Neural progenitor cell (in vitro differentiated cells): ENCODE measurements around the gene RAB25. TPM values are rescaled to one million over a fixed set of nuclear protein-coding genes. Genes with fewer than 3 reads are reported as not detected.
A peak's percentile ranks its signal among the peaks of the same experiment; 100 is the strongest.

Experiments
- DNase-seq: peaks from one replicate; pipeline ENCODE4 v3.0.0-alpha.2; 2016; ENCODE audit warnings: low spot score
- H2AFZ ChIP-seq: fragments of 200-600 bp; sonication (generic); replicated peaks from 2 replicates; pipeline ENCODE4 v1.6.1; 2016; ENCODE audit warnings: antibody characterized with exemption
- H3F3A ChIP-seq: fragments of 200-600 bp; sonication (generic); 2 replicates; pipeline ENCODE4 v1.6.1; 2016; ENCODE audit warnings: antibody characterized with exemption, low read depth
- H3K27ac ChIP-seq: fragments of 200-600 bp; sonication (generic); 2 replicates; pipeline ENCODE4 v1.5.1; 2016; ENCODE audit warnings: mild to moderate bottlenecking
- H3K27me3 ChIP-seq: fragments of 200-600 bp; sonication (generic); 2 replicates; pipeline ENCODE4 v1.6.1; 2016; ENCODE audit warnings: mild to moderate bottlenecking, moderate library complexity
- H3K36me3 ChIP-seq: fragments of 200-600 bp; sonication (generic); 2 replicates; pipeline ENCODE4 v1.5.1; 2016
- H3K4me1 ChIP-seq: fragments of 200-600 bp; sonication (generic); 2 replicates; pipeline ENCODE4 v1.6.1; 2016; ENCODE audit warnings: mixed run types
- H3K4me2 ChIP-seq: fragments of 200-600 bp; sonication (generic); 2 replicates; pipeline ENCODE4 v1.6.1; 2016
- H3K4me3 ChIP-seq: fragments of 200-600 bp; sonication (generic); 2 replicates; pipeline ENCODE4 v1.5.1; 2016
- H3K79me2 ChIP-seq: fragments of 200-600 bp; sonication (generic); 2 replicates; pipeline ENCODE4 v1.6.1; 2016; ENCODE audit warnings: low read depth
- H3K9ac ChIP-seq: fragments of 200-600 bp; sonication (generic); 2 replicates; pipeline ENCODE4 v1.6.1; 2016
- H3K9me3 ChIP-seq: fragments of 200-600 bp; sonication (generic); 2 replicates; pipeline ENCODE4 v1.5.1; 2016; ENCODE audit warnings: low read depth
- H4K20me1 ChIP-seq: fragments of 200-600 bp; sonication (generic); 2 replicates; pipeline ENCODE4 v1.6.1; 2016; ENCODE audit warnings: low read depth
- H3K27ac Mint-ChIP-seq: 3 replicates; pipeline ENCODE4 v1.8.0; 2021; ENCODE audit warnings: mixed read lengths
- H3K27me3 Mint-ChIP-seq: 2 replicates; pipeline ENCODE4 v1.8.0; 2022; ENCODE audit warnings: low read depth, mild to moderate bottlenecking, inconsistent platforms, moderate library complexity, mixed read lengths; ENCODE audit not compliant: insufficient read depth
- H3K36me3 Mint-ChIP-seq: 3 replicates; pipeline ENCODE4 v1.8.0; 2021; ENCODE audit warnings: mixed read lengths
- H3K4me1 Mint-ChIP-seq: 3 replicates; pipeline ENCODE4 v1.8.0; 2021; ENCODE audit warnings: mixed read lengths
- H3K4me3 Mint-ChIP-seq: 3 replicates; pipeline ENCODE4 v1.8.0; 2021; ENCODE audit warnings: mild to moderate bottlenecking, moderate library complexity, mixed read lengths
- H3K9me3 Mint-ChIP-seq: 3 replicates; pipeline ENCODE4 v1.8.0; 2020; ENCODE audit warnings: mixed read lengths
- EZH2 ChIP-seq: fragments of 200-600 bp; sonication (generic); IDR thresholded peaks from 2 replicates; pipeline ENCODE4 v1.6.1; 2017; ENCODE audit warnings: antibody characterized with exemption, mild to moderate bottlenecking, moderate library complexity
- EZH2phosphoT487 ChIP-seq: fragments of 200-600 bp; sonication (generic); IDR thresholded peaks from 2 replicates; pipeline ENCODE4 v1.6.1; 2017; ENCODE audit warnings: antibody characterized with exemption
- total RNA-seq: library from RNA; depleted of rRNA; stranded (reverse); fragments of >200 nt; gene quantifications from 2 replicates; pipeline ENCODE4 v1.2.3, GENCODE V29; 2015; ENCODE audit warnings: low replicate concordance
- TF ChIP-seq, protein P1 (sequence below): fragments of 200-600 bp; sonication (generic); IDR thresholded peaks from 2 replicates; pipeline ENCODE4 v1.5.1; 2017; ENCODE audit warnings: antibody characterized with exemption, mild to moderate bottlenecking

The RAB25 gene
- total RNA-seq, 1 donor from 2014 or later = 2.4 TPM

DNA sequence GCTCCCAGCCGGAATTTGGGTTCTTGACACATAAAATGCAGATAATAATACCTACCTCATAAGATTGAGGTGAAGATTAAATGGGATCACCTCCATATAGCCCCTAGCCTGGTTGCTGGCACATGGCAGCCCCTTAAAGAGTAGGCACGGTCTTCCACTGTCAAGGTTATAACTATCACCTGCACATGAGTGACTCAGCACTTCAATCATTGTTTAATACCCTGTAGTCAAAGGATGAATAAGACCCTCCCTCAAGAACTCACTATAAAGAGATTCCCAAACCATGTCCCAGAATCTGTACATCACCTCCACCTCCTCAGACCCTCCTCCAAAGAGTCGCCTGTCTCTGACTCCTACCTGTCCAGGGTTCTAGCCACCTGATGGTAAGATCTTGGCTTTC is 47.1 kb downstream of the RAB25 start:
- Histone ChIP-seq H2AFZ (no peak overlapping the region), H3K79me2 (peaks cover 38% of the 10 kb centered on the region), H3K9ac (no peak overlapping the region), H3K27ac (no peak overlapping the region), H3K36me3 (no peaks in the 10 kb centered on the region), H3K4me1 (peaks cover 37% of the 10 kb centered on the region), H4K20me1 (peaks cover 100% of the 10 kb centered on the region), H3F3A (peaks cover 43% of the 10 kb centered on the region), H3K27me3 (no peaks in the 10 kb centered on the region), H3K4me2 (no peak overlapping the region), H3K4me3 (no peak overlapping the region), H3K9me3 (no peaks in the 10 kb centered on the region)
- H3K4me3 Mint-ChIP-seq = no peak overlapping the region
- TF ChIP-seq EZH2 = no peak
- TF ChIP-seq, protein P1, sequence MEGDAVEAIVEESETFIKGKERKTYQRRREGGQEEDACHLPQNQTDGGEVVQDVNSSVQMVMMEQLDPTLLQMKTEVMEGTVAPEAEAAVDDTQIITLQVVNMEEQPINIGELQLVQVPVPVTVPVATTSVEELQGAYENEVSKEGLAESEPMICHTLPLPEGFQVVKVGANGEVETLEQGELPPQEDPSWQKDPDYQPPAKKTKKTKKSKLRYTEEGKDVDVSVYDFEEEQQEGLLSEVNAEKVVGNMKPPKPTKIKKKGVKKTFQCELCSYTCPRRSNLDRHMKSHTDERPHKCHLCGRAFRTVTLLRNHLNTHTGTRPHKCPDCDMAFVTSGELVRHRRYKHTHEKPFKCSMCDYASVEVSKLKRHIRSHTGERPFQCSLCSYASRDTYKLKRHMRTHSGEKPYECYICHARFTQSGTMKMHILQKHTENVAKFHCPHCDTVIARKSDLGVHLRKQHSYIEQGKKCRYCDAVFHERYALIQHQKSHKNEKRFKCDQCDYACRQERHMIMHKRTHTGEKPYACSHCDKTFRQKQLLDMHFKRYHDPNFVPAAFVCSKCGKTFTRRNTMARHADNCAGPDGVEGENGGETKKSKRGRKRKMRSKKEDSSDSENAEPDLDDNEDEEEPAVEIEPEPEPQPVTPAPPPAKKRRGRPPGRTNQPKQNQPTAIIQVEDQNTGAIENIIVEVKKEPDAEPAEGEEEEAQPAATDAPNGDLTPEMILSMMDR = no peak
- TF ChIP-seq EZH2phosphoT487 = no peak
- no peak overlapping the region for H3K27ac Mint-ChIP-seq
- no peak for DNase-seq
- peaks cover 11% of the 10 kb centered on the region for H3K36me3 Mint-ChIP-seq
- peaks cover 19% of the 10 kb centered on the region for H3K27me3 Mint-ChIP-seq
- no peaks in the 10 kb centered on the region for H3K9me3 Mint-ChIP-seq
- H3K4me1 Mint-ChIP-seq = peaks cover 60% of the 10 kb centered on the region

DNA sequence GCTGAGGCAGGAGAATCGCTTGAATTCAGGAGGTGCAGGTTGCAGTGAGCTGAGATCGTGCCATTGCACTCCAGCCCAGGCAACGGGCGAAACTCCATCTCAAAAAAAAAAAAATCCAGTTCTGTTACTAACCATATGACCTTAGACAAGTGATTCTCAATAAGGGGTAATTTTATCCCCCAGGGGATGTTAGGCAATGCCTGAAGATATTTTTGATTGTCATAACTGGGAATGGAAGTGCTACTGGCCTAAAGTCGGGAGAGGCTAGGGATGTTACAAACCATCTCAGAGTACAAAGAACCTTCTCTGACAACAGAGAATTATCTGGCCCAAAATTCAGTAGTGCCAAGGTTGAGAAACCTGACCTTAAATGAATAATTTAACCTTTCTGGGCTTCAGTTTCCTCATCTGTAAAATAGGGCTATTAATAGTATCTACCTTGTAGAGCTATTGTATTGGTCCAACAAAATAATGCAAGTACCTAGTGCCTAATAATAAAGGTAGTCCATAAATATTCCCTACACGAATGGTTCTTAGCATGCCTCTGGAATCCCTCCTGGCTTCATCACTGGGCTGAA is 47.8 kb downstream of the RAB25 start:
- Histone ChIP-seq H2AFZ (no peak overlapping the region), H3K27me3 (no peaks in the 10 kb centered on the region), H3K36me3 (no peaks in the 10 kb centered on the region), H4K20me1 (peaks cover 100% of the 10 kb centered on the region), H3K4me3 (no peak overlapping the region), H3K27ac (no peak overlapping the region), H3F3A (peaks cover 50% of the 10 kb centered on the region), H3K9ac (no peak overlapping the region), H3K79me2 (peaks cover 32% of the 10 kb centered on the region), H3K4me2 (no peak overlapping the region), H3K4me1 (peaks cover 30% of the 10 kb centered on the region), H3K9me3 (no peaks in the 10 kb centered on the region)
- no peaks in the 10 kb centered on the region for H3K9me3 Mint-ChIP-seq
- H3K4me1 Mint-ChIP-seq = peaks cover 60% of the 10 kb centered on the region
- DNase-seq = no peak
- peaks cover 10% of the 10 kb centered on the region for H3K36me3 Mint-ChIP-seq
- no peak overlapping the region for H3K4me3 Mint-ChIP-seq
- peaks cover 22% of the 10 kb centered on the region for H3K27me3 Mint-ChIP-seq
- peak overlapping the region; percentile 27 for H3K27ac Mint-ChIP-seq
- TF ChIP-seq EZH2phosphoT487 (no peak), EZH2 (no peak)
- TF ChIP-seq, protein P1 = no peak

DNA sequence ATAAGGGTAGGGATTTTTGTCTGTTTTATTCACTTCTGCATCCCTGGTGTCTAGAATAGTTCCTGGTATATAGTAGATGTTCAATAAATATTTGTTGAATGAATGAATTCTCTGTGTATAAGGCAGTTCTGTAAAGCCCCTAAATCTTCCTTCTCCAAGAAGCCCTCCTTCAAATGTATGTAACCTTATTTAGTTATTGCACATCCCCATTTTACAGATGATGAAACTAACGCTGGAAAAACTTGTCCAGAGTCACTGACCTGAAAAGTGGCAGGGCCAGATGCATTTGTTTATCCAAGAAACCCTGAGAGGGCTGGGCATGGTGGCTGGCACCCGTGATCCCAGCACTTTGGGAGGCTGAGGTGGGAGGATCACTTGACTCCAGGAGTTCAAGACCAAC is 49.3 kb downstream of the RAB25 start:
- Mint-ChIP-seq H3K27ac (no peak overlapping the region), H3K27me3 (peaks cover 25% of the 10 kb centered on the region), H3K4me1 (peaks cover 58% of the 10 kb centered on the region), H3K36me3 (peaks cover 12% of the 10 kb centered on the region), H3K9me3 (no peaks in the 10 kb centered on the region), H3K4me3 (no peak overlapping the region)
- H3K79me2 ChIP-seq = peaks cover 19% of the 10 kb centered on the region
- TF ChIP-seq EZH2phosphoT487 = no peak
- TF ChIP-seq EZH2 = no peak
- TF ChIP-seq, protein P1 = no peak
- no peak overlapping the region for H3K9ac ChIP-seq
- H3K4me3 ChIP-seq = no peak overlapping the region
- peaks cover 100% of the 10 kb centered on the region for H4K20me1 ChIP-seq
- H3K4me2 ChIP-seq = no peak overlapping the region
- no peak overlapping the region for H2AFZ ChIP-seq
- H3K9me3 ChIP-seq = no peaks in the 10 kb centered on the region
- peaks cover 39% of the 10 kb centered on the region for H3F3A ChIP-seq
- H3K27ac ChIP-seq = no peak overlapping the region
- no peak for DNase-seq
- H3K4me1 ChIP-seq = peaks cover 32% of the 10 kb centered on the region
- H3K27me3 ChIP-seq = peaks cover 12% of the 10 kb centered on the region
- no peaks in the 10 kb centered on the region for H3K36me3 ChIP-seq
